HepG2 (cell line): Measurements from ENCODE around the gene PCDHGA1. TPM values are rescaled to one million over a fixed set of nuclear protein-coding genes. Genes with fewer than 3 reads are reported as not detected.

Experiments
- AKNA ChIP-seq: sonication (generic); formaldehyde crosslinking; IDR thresholded peaks from 2 replicates; pipeline ENCODE4 v1.4.0; 2020; ENCODE audit warnings: missing genetic modification reagents, borderline replicate concordance
- CCAR2 ChIP-seq: fragments of 200-400 bp; formaldehyde crosslinking; optimal IDR thresholded peaks from 2 replicates; pipeline ENCODE3; 2018; ENCODE audit warnings: low read depth, mild to moderate bottlenecking, low read length, moderate library complexity
- DMAP1 ChIP-seq: IDR thresholded peaks from 2 replicates; pipeline ENCODE4 v1.6.1; 2016
- FOXO1 ChIP-seq: sonication (generic); formaldehyde crosslinking; IDR thresholded peaks from 2 replicates; pipeline ENCODE4 v1.4.0; 2020; ENCODE audit warnings: missing genetic modification reagents
- POLR2AphosphoS2 ChIP-seq: IDR thresholded peaks from 2 replicates; pipeline ENCODE4 v1.6.1; 2011; ENCODE audit warnings: low read depth, low read length, improper control_type of control experiment
- RFXANK ChIP-seq: IDR thresholded peaks from 2 replicates; pipeline ENCODE4 v1.6.1; 2016
- XRCC5 ChIP-seq: fragments of 200-400 bp; formaldehyde crosslinking; optimal IDR thresholded peaks from 2 replicates; pipeline ENCODE3; 2017; ENCODE audit warnings: mild to moderate bottlenecking, low read length
- ZNF20 ChIP-seq: sonication (generic); formaldehyde crosslinking; IDR thresholded peaks from 2 replicates; pipeline ENCODE4 v1.4.0; 2020; ENCODE audit warnings: mild to moderate bottlenecking, moderate library complexity, missing genetic modification reagents
- polyA plus RNA-seq, 8 experiments: library from polyadenylated mRNA; depleted of rRNA in 3 of 8; stranded (reverse) in 7 of 8; unstranded in 1 of 8; fragments of >200 nt; fragmentation: Illumina TruSeq in 4 of 8; extraction: Trizol in 4 of 8; gene quantifications; 2 replicates each; pipeline versions ENCODE4 v1.2.1 to v1.2.3, GENCODE V29; 2011 to 2016; ENCODE audit warnings: low read depth in 4 of 8, missing spikeins in 1 of 8, mixed read lengths in 1 of 8; ENCODE audit not compliant: insufficient read depth in 1 of 8
- total RNA-seq, 5 experiments: library from RNA; depleted of rRNA; stranded (reverse); fragments of >200 nt; fragmentation: Illumina TruSeq; extraction: Trizol; gene quantifications; 2 replicates each; pipeline ENCODE4 v1.2.3, GENCODE V29; 2016; ENCODE audit warnings: low read depth in 1 of 5
- TF ChIP-seq, protein P1 (sequence below): sonication (generic); formaldehyde crosslinking; IDR thresholded peaks from 2 replicates; pipeline ENCODE4 v1.4.0; 2020; ENCODE audit warnings: missing genetic modification reagents

Gene PCDHGA1
- total and polyA plus RNA-seq, 2 of the 13 experiments (the other 11 are each of a cell fraction or from before 2014, with no cell fraction given), result 0.31 to 0.40 TPM

DNA sequence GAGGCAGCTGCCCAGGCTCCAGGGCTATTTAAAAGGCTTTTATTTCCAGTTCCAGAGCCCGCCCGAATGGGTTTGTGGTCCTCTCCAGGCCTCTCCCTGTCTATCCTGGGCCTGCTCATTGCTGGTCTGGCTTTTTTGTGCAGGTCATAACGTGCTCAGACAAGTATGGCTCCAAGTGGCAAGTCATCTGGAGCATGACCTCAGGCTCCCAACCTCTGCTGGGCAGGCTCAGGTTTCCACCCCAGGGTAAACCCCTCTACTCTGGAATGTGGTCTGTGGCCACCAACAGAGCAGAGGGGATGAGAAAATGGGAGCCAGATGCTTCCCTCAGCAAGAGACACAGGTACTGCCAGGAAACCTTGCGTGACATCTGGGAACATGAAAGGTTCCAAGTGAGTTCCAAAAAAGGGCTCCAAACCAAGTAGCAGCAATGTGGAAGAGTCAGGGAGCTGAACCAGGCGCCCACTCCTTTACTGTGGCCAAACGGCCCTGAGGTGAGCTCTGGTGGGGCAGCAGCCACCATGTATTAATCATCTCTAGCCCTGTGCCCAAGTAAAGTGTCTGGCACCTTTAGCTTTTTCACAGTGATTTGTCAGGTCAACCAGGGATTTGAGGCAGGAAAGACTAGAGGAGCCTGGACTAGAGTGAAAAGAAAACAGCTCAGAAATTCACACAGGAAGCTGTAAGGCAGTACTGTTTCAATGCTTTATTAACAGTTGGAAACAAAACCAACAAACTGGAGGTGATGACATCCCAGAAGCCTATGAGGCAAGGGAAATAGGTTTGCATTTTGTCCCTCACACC lies 184.2 kb downstream of the PCDHGA1 start (continued):
- TF ChIP-seq, protein P1, sequence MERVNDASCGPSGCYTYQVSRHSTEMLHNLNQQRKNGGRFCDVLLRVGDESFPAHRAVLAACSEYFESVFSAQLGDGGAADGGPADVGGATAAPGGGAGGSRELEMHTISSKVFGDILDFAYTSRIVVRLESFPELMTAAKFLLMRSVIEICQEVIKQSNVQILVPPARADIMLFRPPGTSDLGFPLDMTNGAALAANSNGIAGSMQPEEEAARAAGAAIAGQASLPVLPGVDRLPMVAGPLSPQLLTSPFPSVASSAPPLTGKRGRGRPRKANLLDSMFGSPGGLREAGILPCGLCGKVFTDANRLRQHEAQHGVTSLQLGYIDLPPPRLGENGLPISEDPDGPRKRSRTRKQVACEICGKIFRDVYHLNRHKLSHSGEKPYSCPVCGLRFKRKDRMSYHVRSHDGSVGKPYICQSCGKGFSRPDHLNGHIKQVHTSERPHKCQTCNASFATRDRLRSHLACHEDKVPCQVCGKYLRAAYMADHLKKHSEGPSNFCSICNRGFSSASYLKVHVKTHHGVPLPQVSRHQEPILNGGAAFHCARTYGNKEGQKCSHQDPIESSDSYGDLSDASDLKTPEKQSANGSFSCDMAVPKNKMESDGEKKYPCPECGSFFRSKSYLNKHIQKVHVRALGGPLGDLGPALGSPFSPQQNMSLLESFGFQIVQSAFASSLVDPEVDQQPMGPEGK (CRISPR knock-in tag), result no peak
- TF ChIP-seq ZNF20 (CRISPR knock-in tag), result no peak
- TF ChIP-seq XRCC5, result no peak
- TF ChIP-seq CCAR2, result no peak
- no peak for TF ChIP-seq POLR2AphosphoS2
- no peak for TF ChIP-seq FOXO1 (CRISPR knock-in tag)
- TF ChIP-seq AKNA (CRISPR knock-in tag), result no peak
- no peak for TF ChIP-seq RFXANK (CRISPR knock-in tag)
- no peak for TF ChIP-seq DMAP1 (CRISPR knock-in tag)
